Kidney epithelial cell (primary cell): ENCODE data around the gene HEBP2. TPM values are rescaled to one million over a fixed set of nuclear protein-coding genes. Genes with fewer than 3 reads are reported as not detected.

Experiments
- DNase-seq: peaks from one replicate; pipeline ENCODE4 v3.0.0-alpha.2; 2010; ENCODE audit warnings: low read depth
- H3K27me3 ChIP-seq: 2 replicates; pipeline ENCODE4 v1.6.0; 2011; ENCODE audit warnings: low read length; ENCODE audit not compliant: control insufficient read depth, insufficient read depth
- H3K36me3 ChIP-seq: 2 replicates; pipeline ENCODE4 v1.5.1; 2011; ENCODE audit warnings: low read length; ENCODE audit not compliant: control insufficient read depth, insufficient read depth
- H3K4me3 ChIP-seq: 2 replicates; pipeline ENCODE4 v1.5.1; 2011; ENCODE audit warnings: low read depth, mild to moderate bottlenecking, control low read depth, low read length
- CTCF ChIP-seq: IDR thresholded peaks from 2 replicates; pipeline ENCODE4 v1.5.1; 2011; ENCODE audit warnings: mild to moderate bottlenecking, moderate library complexity, low read length, control low read depth, inconsistent platforms; ENCODE audit not compliant: insufficient read depth, poor library complexity, severe bottlenecking
- total RNA-seq: library from RNA; depleted of rRNA; stranded (reverse); fragments of >200 nt; gene quantifications from 2 replicates; pipeline ENCODE4 v1.2.3, GENCODE V29; 2015

Gene HEBP2
- total RNA-seq, 1 donor from 2014 or later: 82.1 TPM

DNA sequence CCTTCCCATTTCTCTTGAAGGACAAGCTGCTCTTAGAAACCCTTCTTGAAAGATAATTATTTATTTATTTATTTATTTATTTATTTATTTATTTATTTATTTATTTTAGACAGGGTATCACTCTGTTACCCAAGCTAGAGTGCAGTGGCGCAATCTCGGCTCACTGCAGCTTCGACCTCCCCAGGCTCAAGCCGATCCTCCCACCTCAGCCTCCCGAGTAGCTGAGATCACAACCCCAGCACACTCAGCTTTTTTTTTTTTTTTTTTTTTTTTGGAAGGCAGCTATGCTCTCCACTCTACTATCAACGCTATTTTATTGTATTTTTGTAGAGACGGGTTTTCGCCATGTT, 1.2 kb upstream of the HEBP2 start:
- no peaks in the 10 kb centered on the region for H3K27me3 ChIP-seq
- no peak for TF ChIP-seq CTCF
- no peak overlapping the region for H3K4me3 ChIP-seq
- peaks cover 1% of the 10 kb centered on the region for H3K36me3 ChIP-seq
- no peak for DNase-seq

- Histone ChIP-seq H3K27me3 (no peaks in the 10 kb centered on the region), H3K4me3 (peak overlapping the region; percentile 59), H3K36me3 (peaks cover 1% of the 10 kb centered on the region)
- DNase-seq: no peak
- TF ChIP-seq CTCF: peak; percentile 47
These were observed 661 bp upstream of the HEBP2 start for GRCh38 chr6:138403324-138403800.

DNA sequence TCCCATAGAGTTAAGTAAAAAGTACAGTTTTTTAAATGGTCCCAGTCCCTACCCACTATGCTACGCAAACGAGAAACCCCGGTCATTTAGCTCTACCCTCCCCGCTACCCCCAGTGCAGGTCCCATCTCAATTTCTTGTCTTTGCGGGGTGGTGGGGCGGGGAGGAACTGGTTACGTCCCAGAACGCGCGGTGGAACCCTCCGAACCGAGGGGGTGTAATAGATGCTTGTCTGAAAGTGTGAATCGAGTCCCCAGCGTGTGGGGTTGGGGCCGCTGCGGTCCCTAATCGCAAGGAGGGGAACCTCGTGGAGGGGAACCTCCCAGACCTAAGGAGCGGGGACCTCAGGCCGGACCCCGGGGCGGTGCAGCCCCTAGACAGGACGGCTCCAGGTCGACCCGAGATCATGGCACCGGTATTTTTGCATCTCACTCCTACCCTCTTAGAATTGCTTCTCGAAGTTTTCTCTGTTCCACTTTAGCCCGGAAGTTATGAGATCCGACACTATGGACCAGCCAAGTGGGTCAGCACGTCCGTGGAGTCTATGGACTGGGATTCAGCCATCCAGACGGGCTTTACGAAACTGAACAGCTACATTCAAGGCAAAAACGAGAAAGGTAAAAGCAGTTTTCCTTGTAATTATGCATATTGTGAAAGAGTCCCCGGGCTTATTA, 779 bp downstream of the HEBP2 start:
- no peaks in the 10 kb centered on the region for H3K27me3 ChIP-seq
- no peak for TF ChIP-seq CTCF
- no peak for DNase-seq
- H3K4me3 ChIP-seq: peak overlapping the region; percentile 59
- peaks cover 1% of the 10 kb centered on the region for H3K36me3 ChIP-seq

DNA sequence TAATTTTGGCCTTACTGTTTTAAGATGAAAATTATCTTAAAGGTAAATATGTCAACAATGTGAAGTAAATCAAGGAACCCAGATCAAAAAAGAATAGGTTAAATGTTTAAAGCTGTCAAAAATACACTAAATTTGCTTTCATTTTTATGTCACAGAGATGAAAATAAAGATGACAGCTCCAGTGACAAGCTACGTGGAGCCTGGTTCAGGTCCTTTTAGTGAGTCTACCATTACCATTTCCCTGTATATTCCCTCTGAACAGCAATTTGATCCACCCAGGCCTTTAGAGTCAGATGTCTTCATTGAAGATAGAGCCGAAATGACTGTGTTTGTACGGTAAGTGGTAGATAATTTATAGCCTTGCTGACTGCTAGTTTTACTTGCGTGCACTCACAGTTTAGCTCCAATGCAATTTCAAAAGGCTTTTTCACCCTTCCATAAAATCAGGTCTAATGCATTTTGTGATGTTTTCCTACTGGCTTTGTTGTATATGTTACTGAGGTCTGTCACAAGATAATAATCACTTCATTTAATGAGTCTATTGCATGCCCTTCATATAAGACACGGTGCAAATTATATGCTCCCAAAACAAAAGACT, 1.9 kb downstream of the HEBP2 start:
- no peak for TF ChIP-seq CTCF
- Histone ChIP-seq H3K27me3 (no peaks in the 10 kb centered on the region), H3K36me3 (peaks cover 1% of the 10 kb centered on the region), H3K4me3 (no peak overlapping the region)
- DNase-seq: no peak

DNA sequence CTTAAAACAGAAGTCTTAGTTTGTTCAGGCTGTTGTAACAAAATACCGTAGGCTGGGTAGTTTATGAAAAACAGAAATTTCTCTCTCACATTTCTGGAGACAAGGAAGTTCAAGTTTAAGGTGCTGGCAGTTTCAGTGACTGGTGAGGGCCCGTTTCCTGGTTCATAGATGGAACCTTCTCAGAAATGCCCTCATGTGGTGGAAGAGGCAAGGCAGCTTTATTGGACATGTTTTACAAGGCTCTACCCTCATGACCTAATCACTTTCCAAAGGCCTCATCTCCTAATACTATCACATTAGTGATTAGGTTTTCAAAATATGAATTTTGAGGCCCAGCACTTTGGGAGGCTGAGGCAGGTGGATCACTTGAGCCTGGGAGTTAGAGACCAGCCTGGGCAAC, 2.4 kb downstream of the HEBP2 start:
- TF ChIP-seq CTCF: peak; percentile 13
- Histone ChIP-seq H3K4me3 (no peak overlapping the region), H3K36me3 (peaks cover 1% of the 10 kb centered on the region), H3K27me3 (no peaks in the 10 kb centered on the region)
- DNase-seq: no peak
